ENCODE results near the gene ASAH2. TPM values are rescaled to one million over a fixed set of nuclear protein-coding genes. Genes with fewer than 3 reads are reported as not detected.
"Not testable (repeated sequence)": the region's sequence is repeated elsewhere in the genome, so short reads cannot be mapped to it uniquely, and the experiment has no call there.

Gene ASAH2
- total RNA-seq, 1 experiment from 2014 or later: 7.4 TPM

DNA sequence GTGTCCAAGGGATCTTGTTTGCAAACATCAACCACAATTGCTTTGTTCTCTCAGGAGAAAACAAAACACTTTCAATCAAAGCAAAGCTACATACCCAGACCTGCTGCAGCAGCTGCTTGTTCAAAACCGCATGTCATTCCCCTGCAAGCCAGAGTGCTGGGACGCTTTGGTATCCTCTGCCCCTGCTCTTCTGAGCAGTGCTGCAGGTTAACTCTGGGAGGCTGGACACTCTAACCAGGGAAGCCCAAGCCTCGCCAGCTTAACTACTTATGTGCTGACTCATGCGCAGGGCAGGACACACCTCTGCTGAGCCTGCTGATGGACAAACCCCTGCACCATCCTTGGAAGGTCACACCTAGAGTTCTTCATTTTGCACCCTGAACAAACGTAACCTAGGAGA, 28.2 kb upstream of the ASAH2 start:
- Mint-ChIP-seq H3K9me3 (ENCODE audit: unreplicated experiment) (no peaks in the 10 kb centered on the region), H3K4me3 (ENCODE audit: unreplicated experiment) (no peak overlapping the region), H3K27ac (ENCODE audit: low read depth, unreplicated experiment) (no peak overlapping the region), H3K36me3 (ENCODE audit: insufficient read depth, unreplicated experiment) (no peaks in the 10 kb centered on the region), H3K27me3 (ENCODE audit: insufficient read depth, unreplicated experiment) (no peaks in the 10 kb centered on the region), H3K4me1 (ENCODE audit: insufficient read depth, unreplicated experiment) (no peaks in the 10 kb centered on the region)
- intact Hi-C loops (cut with micrococcal nuclease): no loop called here
- peak; percentile 54 for DNase-seq (ENCODE audit: unreplicated experiment)
- TF ChIP-seq CTCF (IDR thresholded peaks at IDR 0.05; ENCODE audit: unreplicated experiment): no peak
- no TSS peak for BruUV-seq (replicated peaks)
- ChIA-PET POLR2A (no interaction called here), CTCF (no interaction called here)

DNA sequence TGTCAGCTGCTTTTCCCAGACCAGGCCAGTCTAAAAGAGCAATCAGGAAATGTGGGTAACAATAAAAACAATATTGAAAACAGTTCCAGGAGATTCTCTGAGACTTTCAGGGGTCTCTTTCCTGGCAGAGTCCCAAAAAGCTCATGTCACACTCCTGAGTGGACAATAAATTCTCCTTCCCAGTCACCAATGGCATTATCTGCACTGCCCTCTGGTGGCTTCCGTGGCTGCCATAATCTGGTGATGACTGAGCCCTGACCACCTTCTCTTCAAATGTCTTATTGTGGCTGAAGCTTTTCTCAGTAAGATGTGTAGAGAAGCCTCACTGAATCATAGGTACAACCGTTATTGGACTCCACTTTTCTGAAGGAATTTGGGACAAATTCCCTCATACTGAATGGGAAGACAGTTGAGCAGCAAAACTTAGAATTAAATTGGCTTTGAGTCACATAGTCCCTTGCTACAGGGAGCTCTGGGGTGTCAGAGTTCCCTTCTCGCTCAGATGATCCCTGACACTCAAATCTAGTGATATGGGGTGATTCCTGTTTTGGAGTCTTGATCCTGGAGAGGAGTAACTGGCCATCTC, 24.4 kb upstream of the ASAH2 start:
- no peak overlapping the region for H3K27ac Mint-ChIP-seq (ENCODE audit: low read depth, unreplicated experiment)
- H3K4me3 Mint-ChIP-seq (ENCODE audit: unreplicated experiment): no peak overlapping the region
- POLR2A ChIA-PET: interaction anchor here (1.1 kb wide), 1 partner anchor 10 kb away, joined by 3 read pairs; no protein-coding TSS in a partner anchor
- H3K4me1 Mint-ChIP-seq (ENCODE audit: insufficient read depth, unreplicated experiment): no peaks in the 10 kb centered on the region
- intact Hi-C loops (cut with micrococcal nuclease): loop anchor here (2.0 kb wide), 1 partner anchor 141 kb away; no protein-coding TSS in a partner anchor
- peak; percentile 52 for DNase-seq (ENCODE audit: unreplicated experiment)
- peaks cover 23% of the 10 kb centered on the region for H3K27me3 Mint-ChIP-seq (ENCODE audit: insufficient read depth, unreplicated experiment)
- H3K36me3 Mint-ChIP-seq (ENCODE audit: insufficient read depth, unreplicated experiment): no peaks in the 10 kb centered on the region
- BruUV-seq (replicated peaks): no TSS peak
- peak; percentile 28 for TF ChIP-seq CTCF (IDR thresholded peaks at IDR 0.05; ENCODE audit: unreplicated experiment)
- CTCF ChIA-PET: interaction anchor here (0.5 to 2.0 kb wide), 7 partner anchors 17 to 340 kb away, joined by 3 to 5 read pairs (median 3); no protein-coding TSS in a partner anchor
- H3K9me3 Mint-ChIP-seq (ENCODE audit: unreplicated experiment): no peaks in the 10 kb centered on the region

- H3K4me1 Mint-ChIP-seq (ENCODE audit: insufficient read depth, unreplicated experiment): no peaks in the 10 kb centered on the region
- H3K27ac Mint-ChIP-seq (ENCODE audit: low read depth, unreplicated experiment): no peak overlapping the region
- no peak for TF ChIP-seq CTCF (IDR thresholded peaks at IDR 0.05; ENCODE audit: unreplicated experiment)
- POLR2A ChIA-PET: interaction anchor here (0.6 kb wide), 1 partner anchor 109 kb away, joined by 3 read pairs; no protein-coding TSS in a partner anchor
- H3K4me3 Mint-ChIP-seq (ENCODE audit: unreplicated experiment): no peak overlapping the region
- H3K9me3 Mint-ChIP-seq (ENCODE audit: unreplicated experiment): no peaks in the 10 kb centered on the region
- BruUV-seq (replicated peaks): no TSS peak
- CTCF ChIA-PET: interaction anchor here (0.7 to 1.5 kb wide), 4 partner anchors 11 to 746 kb away, joined by 3 to 6 read pairs (median 4); no protein-coding TSS in a partner anchor
- no peaks in the 10 kb centered on the region for H3K36me3 Mint-ChIP-seq (ENCODE audit: insufficient read depth, unreplicated experiment)
- H3K27me3 Mint-ChIP-seq (ENCODE audit: insufficient read depth, unreplicated experiment): peaks cover 32% of the 10 kb centered on the region
- DNase-seq (ENCODE audit: unreplicated experiment): no peak
- intact Hi-C loops (cut with micrococcal nuclease): no loop called here
Measured at GRCh38 chr10:50272531-50272930, 21.2 kb upstream of the ASAH2 start.

- H3K4me1 Mint-ChIP-seq (ENCODE audit: insufficient read depth, unreplicated experiment): no peaks in the 10 kb centered on the region
- H3K9me3 Mint-ChIP-seq (ENCODE audit: unreplicated experiment): no peaks in the 10 kb centered on the region
- BruUV-seq (replicated peaks): no TSS peak
- H3K27ac Mint-ChIP-seq (ENCODE audit: low read depth, unreplicated experiment): no peak overlapping the region
- peaks cover 40% of the 10 kb centered on the region for H3K27me3 Mint-ChIP-seq (ENCODE audit: insufficient read depth, unreplicated experiment)
- intact Hi-C loops (cut with micrococcal nuclease): no loop called here
- no peak for TF ChIP-seq CTCF (IDR thresholded peaks at IDR 0.05; ENCODE audit: unreplicated experiment)
- H3K4me3 Mint-ChIP-seq (ENCODE audit: unreplicated experiment): no peak overlapping the region
- DNase-seq (ENCODE audit: unreplicated experiment): no peak
- ChIA-PET POLR2A (interaction anchor here (0.6 kb wide), 1 partner anchor 110 kb away, joined by 3 read pairs; no protein-coding TSS in a partner anchor), CTCF (interaction anchor here (1.5 kb wide), 1 partner anchor 54 kb away, joined by 5 read pairs; no protein-coding TSS in a partner anchor)
- H3K36me3 Mint-ChIP-seq (ENCODE audit: insufficient read depth, unreplicated experiment): no peaks in the 10 kb centered on the region
Measured at GRCh38 chr10:50271564-50272250, 20.4 kb upstream of the ASAH2 start.

GRCh38 chr10:50267877-50268276, 16.6 kb upstream of the ASAH2 start:
- POLR2A ChIA-PET; H3K9me3 Mint-ChIP-seq (ENCODE audit: unreplicated experiment); intact Hi-C loops (cut with micrococcal nuclease); H3K27ac Mint-ChIP-seq (ENCODE audit: low read depth, unreplicated experiment); CTCF ChIA-PET; DNase-seq (ENCODE audit: unreplicated experiment); BruUV-seq (replicated peaks); H3K4me3 Mint-ChIP-seq (ENCODE audit: unreplicated experiment); H3K4me1 Mint-ChIP-seq (ENCODE audit: insufficient read depth, unreplicated experiment); H3K36me3 Mint-ChIP-seq (ENCODE audit: insufficient read depth, unreplicated experiment): not testable (repeated sequence)
- peaks cover 67% of the 10 kb centered on the region for H3K27me3 Mint-ChIP-seq (ENCODE audit: insufficient read depth, unreplicated experiment)

DNA sequence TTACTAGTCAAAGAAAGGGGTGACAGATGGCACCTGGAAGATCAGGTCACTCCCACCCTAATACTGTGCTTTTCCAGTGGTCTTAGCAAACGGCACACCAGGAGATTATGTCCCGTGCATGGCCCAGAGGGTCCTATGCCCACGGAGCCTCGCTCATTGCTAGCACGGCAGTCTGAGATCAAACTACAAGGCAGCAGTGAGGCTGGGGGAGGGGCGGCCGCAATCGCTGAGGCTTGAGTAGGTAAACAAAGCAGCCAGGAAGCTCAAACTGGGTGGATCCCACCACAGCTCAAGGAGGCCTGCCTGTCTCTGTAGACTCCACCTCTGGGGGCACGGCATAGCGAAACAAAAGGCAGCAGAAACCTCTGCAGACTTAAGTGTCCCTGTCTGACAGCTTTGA, 11.3 kb upstream of the ASAH2 start:
- intact Hi-C loops (cut with micrococcal nuclease); H3K27ac Mint-ChIP-seq (ENCODE audit: low read depth, unreplicated experiment); H3K36me3 Mint-ChIP-seq (ENCODE audit: insufficient read depth, unreplicated experiment); DNase-seq (ENCODE audit: unreplicated experiment); H3K9me3 Mint-ChIP-seq (ENCODE audit: unreplicated experiment); H3K4me1 Mint-ChIP-seq (ENCODE audit: insufficient read depth, unreplicated experiment); H3K4me3 Mint-ChIP-seq (ENCODE audit: unreplicated experiment); BruUV-seq (replicated peaks); POLR2A ChIA-PET: not testable (repeated sequence)
- CTCF ChIA-PET: interaction anchor here (0.6 kb wide), 1 partner anchor 299 kb away, joined by 3 read pairs; no protein-coding TSS in a partner anchor
- H3K27me3 Mint-ChIP-seq (ENCODE audit: insufficient read depth, unreplicated experiment): peaks cover 81% of the 10 kb centered on the region
